BLaER1 (cell line): ENCODE data around the gene NPAS1.

ENCODE experiments used
- H3K27ac ChIP-seq: shearing (Covaris generic); formaldehyde crosslinking; 2 replicates; pipeline ENCODE4 v1.8.1; 2022
- H3K27me3 ChIP-seq: shearing (Covaris generic); formaldehyde crosslinking; 2 replicates; pipeline ENCODE4 v1.8.1; 2022
- H3K36me3 ChIP-seq: shearing (Covaris generic); formaldehyde crosslinking; 2 replicates; pipeline ENCODE4 v1.8.1; 2022
- H3K4me1 ChIP-seq: shearing (Covaris generic); formaldehyde crosslinking; 2 replicates; pipeline ENCODE4 v1.8.1; 2022
- H3K4me2 ChIP-seq: shearing (Covaris generic); formaldehyde crosslinking; 2 replicates; pipeline ENCODE4 v1.8.1; 2022
- H3K4me3 ChIP-seq: shearing (Covaris generic); formaldehyde crosslinking; 2 replicates; pipeline ENCODE4 v1.8.1; 2022
- H3K9ac ChIP-seq: shearing (Covaris generic); formaldehyde crosslinking; 2 replicates; pipeline ENCODE4 v1.8.1; 2022
- H3K9me3 ChIP-seq: shearing (Covaris generic); formaldehyde crosslinking; 2 replicates; pipeline ENCODE4 v1.8.1; 2022
- H4K20me1 ChIP-seq: shearing (Covaris generic); formaldehyde crosslinking; 2 replicates; pipeline ENCODE4 v1.8.1; 2022
- Cebpa-rat ChIP-seq: shearing (Covaris generic); IDR thresholded peaks from 2 replicates; pipeline ENCODE4 v1.8.1; 2022

Gene NPAS1

GRCh38 chr19:47058621-47059022 lies 39.0 kb downstream of the NPAS1 start:
- Histone ChIP-seq H3K9me3 (no peaks in the 10 kb centered on the region), H3K36me3 (peaks cover 11% of the 10 kb centered on the region), H3K27ac (no peak overlapping the region), H3K4me2 (no peak overlapping the region), H3K27me3 (no peaks in the 10 kb centered on the region), H3K9ac (no peak overlapping the region), H4K20me1 (peaks cover 7% of the 10 kb centered on the region; the same call in 1 of the 2 replicates), H3K4me3 (no peak overlapping the region), H3K4me1 (no peaks in the 10 kb centered on the region)
- no peak for TF ChIP-seq Cebpa-rat

DNA sequence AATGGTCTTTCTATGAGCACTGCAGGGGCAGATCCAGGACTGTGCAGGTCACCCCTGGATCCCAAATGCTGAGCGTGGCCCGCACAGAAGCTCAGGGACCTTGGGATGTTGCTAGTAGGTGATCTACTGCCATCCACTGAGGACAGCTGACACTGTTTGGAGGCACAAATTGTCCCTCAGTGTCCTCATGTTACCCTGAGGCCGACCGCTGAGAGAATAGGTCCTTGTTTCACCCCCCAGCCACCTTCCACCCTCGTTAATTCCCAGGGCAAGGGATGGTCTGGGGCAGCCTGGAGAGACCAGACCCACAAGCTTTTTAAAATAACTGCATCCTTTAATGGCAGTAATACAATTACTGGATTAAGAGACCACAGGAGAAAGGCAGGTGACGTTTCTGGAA lies 44.2 kb downstream of the NPAS1 start:
- no peaks in the 10 kb centered on the region for H3K4me1 ChIP-seq
- no peak overlapping the region for H3K9ac ChIP-seq
- H3K36me3 ChIP-seq: peaks cover 63% of the 10 kb centered on the region
- no peaks in the 10 kb centered on the region for H3K27me3 ChIP-seq
- H3K4me3 ChIP-seq: no peak overlapping the region
- no peaks in the 10 kb centered on the region for H3K9me3 ChIP-seq
- peaks cover 54% of the 10 kb centered on the region for H4K20me1 ChIP-seq
- H3K27ac ChIP-seq: no peak overlapping the region
- no peak for TF ChIP-seq Cebpa-rat
- H3K4me2 ChIP-seq: no peak overlapping the region

- Histone ChIP-seq H3K27ac (no peak overlapping the region), H3K4me3 (no peak overlapping the region), H4K20me1 (peaks cover 67% of the 10 kb centered on the region), H3K9ac (no peak overlapping the region), H3K27me3 (no peaks in the 10 kb centered on the region), H3K9me3 (no peaks in the 10 kb centered on the region), H3K36me3 (peaks cover 76% of the 10 kb centered on the region), H3K4me1 (no peaks in the 10 kb centered on the region), H3K4me2 (no peak overlapping the region)
- no peak for TF ChIP-seq Cebpa-rat
Observed at GRCh38 chr19:47065242-47065641, 45.6 kb downstream of the NPAS1 start.

GRCh38 chr19:47066376-47067214 lies 47.0 kb downstream of the NPAS1 start:
- H3K36me3 ChIP-seq: peaks cover 90% of the 10 kb centered on the region
- H3K27me3 ChIP-seq: no peaks in the 10 kb centered on the region
- no peaks in the 10 kb centered on the region for H3K4me1 ChIP-seq
- H3K27ac ChIP-seq: no peak overlapping the region
- no peak for TF ChIP-seq Cebpa-rat
- H3K4me2 ChIP-seq: no peak overlapping the region
- peaks cover 80% of the 10 kb centered on the region for H4K20me1 ChIP-seq
- no peak overlapping the region for H3K9ac ChIP-seq
- H3K9me3 ChIP-seq: no peaks in the 10 kb centered on the region
- no peak overlapping the region for H3K4me3 ChIP-seq

DNA sequence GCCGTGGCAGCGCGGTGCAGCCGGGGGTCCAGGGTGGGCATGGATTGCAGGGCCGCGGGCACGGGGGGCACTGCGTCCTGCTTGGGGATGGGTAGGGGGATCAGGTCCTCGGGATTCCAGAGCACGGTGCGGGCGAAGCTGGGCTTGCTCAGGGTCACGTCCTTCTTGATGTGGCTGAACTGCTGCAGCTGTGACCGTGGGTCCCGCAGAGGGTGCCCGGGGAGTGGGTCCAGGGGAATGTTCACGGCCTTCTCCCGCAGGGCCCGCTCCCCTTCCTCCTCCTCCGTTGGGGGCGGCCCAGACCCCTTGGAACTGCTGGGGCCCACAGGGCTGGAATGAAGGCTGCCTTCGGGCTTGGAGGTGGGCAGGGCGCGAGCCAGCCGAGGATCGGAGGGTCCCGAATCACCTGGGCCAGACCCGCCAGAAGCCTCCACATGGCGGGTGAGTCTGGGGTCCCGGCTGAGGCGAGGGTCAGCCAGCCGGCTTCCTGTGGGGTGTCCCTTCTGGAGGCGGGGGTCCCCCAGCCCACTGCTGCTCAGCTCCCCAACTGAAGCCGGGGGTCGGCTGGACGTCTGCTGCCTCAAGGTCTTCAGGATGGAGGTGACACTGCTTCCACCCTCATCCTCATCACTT lies 47.7 kb downstream of the NPAS1 start:
- Histone ChIP-seq H3K9me3 (no peaks in the 10 kb centered on the region), H4K20me1 (peaks cover 84% of the 10 kb centered on the region), H3K4me3 (no peak overlapping the region), H3K4me2 (no peak overlapping the region), H3K27me3 (no peaks in the 10 kb centered on the region), H3K4me1 (no peaks in the 10 kb centered on the region), H3K27ac (no peak overlapping the region), H3K36me3 (peaks cover 94% of the 10 kb centered on the region), H3K9ac (no peak overlapping the region)
- no peak for TF ChIP-seq Cebpa-rat

- Histone ChIP-seq H3K4me2 (no peak overlapping the region), H3K36me3 (peaks cover 97% of the 10 kb centered on the region), H3K9ac (no peak overlapping the region), H3K4me1 (no peaks in the 10 kb centered on the region), H3K4me3 (no peak overlapping the region), H3K9me3 (no peaks in the 10 kb centered on the region), H4K20me1 (peaks cover 86% of the 10 kb centered on the region), H3K27ac (no peak overlapping the region), H3K27me3 (no peaks in the 10 kb centered on the region)
- no peak for TF ChIP-seq Cebpa-rat
Observed at GRCh38 chr19:47068246-47068645, 48.6 kb downstream of the NPAS1 start.

GRCh38 chr19:47068876-47069406 lies 49.3 kb downstream of the NPAS1 start:
- H3K27me3 ChIP-seq: no peaks in the 10 kb centered on the region
- no peaks in the 10 kb centered on the region for H3K9me3 ChIP-seq
- no peak for TF ChIP-seq Cebpa-rat
- H3K4me1 ChIP-seq: peaks cover under 1% of the 10 kb centered on the region; the same call in 1 of the 2 replicates
- no peak overlapping the region for H3K9ac ChIP-seq
- H3K4me3 ChIP-seq: no peak overlapping the region
- H4K20me1 ChIP-seq: peaks cover 85% of the 10 kb centered on the region
- peaks cover 98% of the 10 kb centered on the region for H3K36me3 ChIP-seq
- no peak overlapping the region for H3K27ac ChIP-seq
- no peak overlapping the region for H3K4me2 ChIP-seq

- Histone ChIP-seq H3K4me2 (no peak overlapping the region), H3K4me1 (peaks cover 9% of the 10 kb centered on the region), H3K9ac (no peak overlapping the region), H3K27ac (no peak overlapping the region), H3K4me3 (no peak overlapping the region), H3K9me3 (no peaks in the 10 kb centered on the region), H3K27me3 (no peaks in the 10 kb centered on the region), H3K36me3 (peaks cover 99% of the 10 kb centered on the region), H4K20me1 (peaks cover 86% of the 10 kb centered on the region)
- no peak for TF ChIP-seq Cebpa-rat
Observed at GRCh38 chr19:47069795-47070194, 50.2 kb downstream of the NPAS1 start.

GRCh38 chr19:47070756-47071155 lies 51.1 kb downstream of the NPAS1 start:
- Histone ChIP-seq H3K4me1 (peaks cover 18% of the 10 kb centered on the region), H4K20me1 (peaks cover 86% of the 10 kb centered on the region), H3K27me3 (no peaks in the 10 kb centered on the region), H3K27ac (no peak overlapping the region), H3K36me3 (peaks cover 99% of the 10 kb centered on the region), H3K9ac (no peak overlapping the region), H3K4me2 (no peak overlapping the region), H3K9me3 (no peaks in the 10 kb centered on the region), H3K4me3 (no peak overlapping the region)
- TF ChIP-seq Cebpa-rat: no peak

DNA sequence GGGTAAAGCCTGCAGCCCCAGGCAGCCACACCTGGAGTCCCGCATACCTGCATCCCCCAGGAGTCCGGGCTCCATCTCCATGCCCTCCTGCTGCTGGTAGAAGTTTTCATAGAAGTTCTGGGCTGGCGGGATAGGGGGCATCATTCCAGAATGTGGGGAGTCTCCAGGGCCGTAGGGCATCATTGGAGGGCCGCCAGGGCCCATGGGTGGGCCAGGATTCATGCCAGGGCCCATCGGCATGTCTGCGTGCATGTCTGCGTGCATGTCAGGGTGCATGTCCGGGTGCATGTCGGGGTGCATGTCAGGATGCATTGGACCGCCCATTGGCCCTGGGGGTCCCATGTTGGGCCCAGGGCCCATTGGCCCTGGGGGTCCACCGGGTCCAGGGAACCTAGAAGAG lies 52.1 kb downstream of the NPAS1 start:
- TF ChIP-seq Cebpa-rat: no peak
- H3K9ac ChIP-seq: no peak overlapping the region
- H3K4me3 ChIP-seq: no peak overlapping the region
- H3K4me1 ChIP-seq: peaks cover 18% of the 10 kb centered on the region
- no peaks in the 10 kb centered on the region for H3K9me3 ChIP-seq
- H4K20me1 ChIP-seq: peaks cover 88% of the 10 kb centered on the region
- no peaks in the 10 kb centered on the region for H3K27me3 ChIP-seq
- H3K4me2 ChIP-seq: no peak overlapping the region
- H3K27ac ChIP-seq: no peak overlapping the region
- H3K36me3 ChIP-seq: peaks cover 99% of the 10 kb centered on the region
